Raji (cell line): ENCODE results near the gene BRPF3.

ENCODE experiments used
- POLR2A ChIP-seq: IDR thresholded peaks from 2 replicates; pipeline ENCODE4 v1.6.1; 2011; ENCODE audit warnings: low read depth, low read length, control low read depth; ENCODE audit not compliant: insufficient read depth

The BRPF3 gene

GRCh38 chr6:36219081-36219480 is 22.5 kb downstream of the BRPF3 start:
- no peak for TF ChIP-seq POLR2A

GRCh38 chr6:36220226-36220625 is 23.7 kb downstream of the BRPF3 start:
- no peak for TF ChIP-seq POLR2A

- TF ChIP-seq POLR2A, result no peak
These were observed 25.1 kb downstream of the BRPF3 start for GRCh38 chr6:36221674-36222073.

- no peak for TF ChIP-seq POLR2A
These were observed 26.4 kb downstream of the BRPF3 start for GRCh38 chr6:36222924-36223323.

- no peak for TF ChIP-seq POLR2A
These were observed 27.2 kb downstream of the BRPF3 start for GRCh38 chr6:36223706-36224105.

GRCh38 chr6:36224918-36225461 is 28.4 kb downstream of the BRPF3 start:
- TF ChIP-seq POLR2A, result no peak

- no peak for TF ChIP-seq POLR2A
These were observed 30.0 kb downstream of the BRPF3 start for GRCh38 chr6:36226438-36227047.

- no peak for TF ChIP-seq POLR2A
These were observed 31.1 kb downstream of the BRPF3 start for GRCh38 chr6:36227379-36228228.

GRCh38 chr6:36229223-36229622 is 32.7 kb downstream of the BRPF3 start:
- no peak for TF ChIP-seq POLR2A

GRCh38 chr6:36230371-36230770 is 33.8 kb downstream of the BRPF3 start:
- TF ChIP-seq POLR2A, result no peak

GRCh38 chr6:36232172-36232571 is 35.6 kb downstream of the BRPF3 start:
- TF ChIP-seq POLR2A, result no peak

- no peak for TF ChIP-seq POLR2A
These were observed 38.8 kb downstream of the BRPF3 start for GRCh38 chr6:36235309-36235708.

GRCh38 chr6:36235862-36236261 is 39.3 kb downstream of the BRPF3 start:
- no peak for TF ChIP-seq POLR2A

- no peak for TF ChIP-seq POLR2A
These were observed 43.2 kb downstream of the BRPF3 start for GRCh38 chr6:36239774-36240173.

GRCh38 chr6:36241728-36242127 is 45.2 kb downstream of the BRPF3 start:
- no peak for TF ChIP-seq POLR2A

- TF ChIP-seq POLR2A, result no peak
These were observed 45.6 kb downstream of the BRPF3 start for GRCh38 chr6:36242161-36242560.

GRCh38 chr6:36242626-36243025 is 46.1 kb downstream of the BRPF3 start:
- no peak for TF ChIP-seq POLR2A
